ENCODE data around the gene PTPRD.

PTPRD gene

GRCh38 chr9:8802242-8802641, 1810.6 kb downstream of the PTPRD start:
- DNase-seq: no peak

DNA sequence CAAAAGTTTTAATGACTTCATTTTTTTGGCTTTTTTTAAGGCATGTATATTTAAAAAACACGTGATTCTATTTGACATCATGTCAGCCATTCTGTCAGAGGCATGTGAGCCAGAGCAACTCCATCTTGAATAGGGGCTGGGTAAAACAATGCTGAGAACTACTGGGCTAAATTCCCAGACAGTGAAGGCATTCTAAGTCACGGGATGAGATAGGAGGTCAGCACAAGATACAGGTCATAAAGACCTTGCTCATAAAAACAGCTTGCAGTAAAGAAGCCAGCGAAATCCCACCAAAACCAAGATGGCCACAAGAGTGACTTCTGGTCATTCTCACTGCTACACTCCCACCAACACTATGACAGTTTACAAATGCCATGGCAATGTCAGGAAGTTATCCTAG, 1812.6 kb downstream of the PTPRD start:
- DNase-seq: no peak

- no peak for DNase-seq
These were observed 1813.2 kb downstream of the PTPRD start for GRCh38 chr9:8799615-8800014.

- no peak for DNase-seq
These were observed 1813.6 kb downstream of the PTPRD start for GRCh38 chr9:8799206-8799605.

GRCh38 chr9:8784838-8785237, 1828.0 kb downstream of the PTPRD start:
- DNase-seq: no peak

GRCh38 chr9:8783941-8784340, 1828.9 kb downstream of the PTPRD start:
- no peak for DNase-seq

DNA sequence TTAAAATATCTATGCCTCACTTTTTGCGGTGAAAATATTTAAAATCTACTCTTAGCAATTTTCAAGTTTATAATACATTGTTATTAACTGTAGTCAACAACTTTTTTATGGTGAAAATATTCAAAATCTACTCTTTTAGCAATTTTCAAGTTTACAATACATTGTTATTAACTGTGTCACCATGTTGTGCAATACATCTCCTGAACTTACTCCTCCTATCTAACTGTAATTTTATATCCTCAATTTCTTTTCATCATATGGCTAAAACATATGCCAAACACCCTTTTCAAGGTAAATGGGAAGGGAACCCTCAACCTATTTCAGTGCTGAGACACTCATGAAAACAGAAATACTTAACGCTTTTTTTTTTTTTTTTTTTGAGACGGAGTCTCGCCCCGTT, 1830.6 kb downstream of the PTPRD start:
- no peak for DNase-seq

GRCh38 chr9:8781458-8781857, 1831.3 kb downstream of the PTPRD start:
- no peak for DNase-seq

DNA sequence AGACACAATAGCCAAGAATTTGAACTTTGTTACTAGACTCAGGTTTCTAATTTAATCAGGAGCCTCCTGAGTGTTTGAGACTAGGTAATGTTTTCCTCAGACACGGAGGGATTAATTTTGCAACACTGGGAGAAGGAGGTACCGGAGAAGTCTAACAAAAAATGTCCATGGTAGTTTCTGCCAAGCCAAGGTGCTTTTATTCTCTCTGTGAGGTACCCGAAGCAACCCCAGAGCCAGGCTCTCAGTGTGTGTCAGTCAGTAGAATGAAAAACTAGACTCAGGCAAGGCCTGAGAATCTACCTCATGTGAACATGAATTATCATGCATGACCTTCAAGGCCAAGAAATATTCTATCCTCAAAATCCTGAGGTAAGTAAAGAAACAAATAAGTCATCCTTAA, 1832.4 kb downstream of the PTPRD start:
- no peak for DNase-seq

- no peak for DNase-seq
These were observed 1833.3 kb downstream of the PTPRD start for GRCh38 chr9:8779478-8779877.

DNA sequence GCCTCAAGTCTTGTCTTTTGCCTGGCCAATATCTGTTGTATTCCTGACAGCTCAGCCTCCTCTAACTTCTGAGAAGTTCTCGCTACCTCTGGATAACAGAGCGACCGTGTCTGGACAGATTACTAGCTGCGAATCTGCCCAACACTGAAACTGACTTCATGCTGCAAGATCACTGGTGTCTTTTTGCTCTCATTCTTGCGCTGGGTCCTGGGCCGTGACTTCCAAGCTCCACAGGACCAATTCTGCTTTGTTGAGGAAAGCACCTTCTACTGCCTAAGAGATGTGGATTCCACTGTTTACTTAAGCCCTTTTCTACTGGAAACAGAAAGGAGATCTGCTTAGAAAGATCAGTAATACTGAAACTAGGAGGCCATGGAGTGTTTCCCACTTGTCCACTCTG, 1834.4 kb downstream of the PTPRD start:
- DNase-seq: no peak

- no peak for DNase-seq
These were observed 1840.5 kb downstream of the PTPRD start for GRCh38 chr9:8772302-8772701.

- no peak for DNase-seq
These were observed 1843.6 kb downstream of the PTPRD start for GRCh38 chr9:8769153-8769552.

GRCh38 chr9:8766096-8766495, 1846.7 kb downstream of the PTPRD start:
- DNase-seq: no peak

- DNase-seq: no peak
These were observed 1848.8 kb downstream of the PTPRD start for GRCh38 chr9:8764051-8764450.

DNA sequence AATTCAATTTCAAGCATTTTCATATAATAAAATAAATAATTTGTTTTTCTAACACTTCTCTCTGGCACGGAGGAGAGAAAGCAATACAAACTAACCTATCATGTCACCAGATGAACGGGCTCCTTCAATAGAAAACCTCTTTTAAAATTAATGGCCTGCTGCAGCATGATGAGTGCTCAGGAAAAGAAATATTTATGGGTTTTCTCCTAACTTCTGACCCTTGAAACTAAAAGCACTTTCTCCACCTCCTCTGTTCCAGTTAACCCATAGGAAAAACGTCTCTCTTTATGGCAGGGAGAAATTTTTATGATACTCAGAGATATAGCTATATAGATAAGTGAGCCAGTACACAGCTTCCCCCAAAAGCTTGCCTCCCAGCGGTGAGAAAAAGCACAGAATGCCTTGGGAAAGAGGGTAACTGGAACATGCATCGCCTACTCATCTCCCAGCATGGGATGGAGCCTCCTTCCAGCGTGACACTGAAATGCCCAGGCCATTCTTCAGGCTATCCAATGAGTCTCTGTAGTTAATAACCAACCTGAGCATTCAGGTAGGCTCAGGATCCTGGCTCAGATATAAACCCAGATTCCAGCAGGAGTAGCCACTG, 1850.2 kb downstream of the PTPRD start:
- no peak for DNase-seq

DNA sequence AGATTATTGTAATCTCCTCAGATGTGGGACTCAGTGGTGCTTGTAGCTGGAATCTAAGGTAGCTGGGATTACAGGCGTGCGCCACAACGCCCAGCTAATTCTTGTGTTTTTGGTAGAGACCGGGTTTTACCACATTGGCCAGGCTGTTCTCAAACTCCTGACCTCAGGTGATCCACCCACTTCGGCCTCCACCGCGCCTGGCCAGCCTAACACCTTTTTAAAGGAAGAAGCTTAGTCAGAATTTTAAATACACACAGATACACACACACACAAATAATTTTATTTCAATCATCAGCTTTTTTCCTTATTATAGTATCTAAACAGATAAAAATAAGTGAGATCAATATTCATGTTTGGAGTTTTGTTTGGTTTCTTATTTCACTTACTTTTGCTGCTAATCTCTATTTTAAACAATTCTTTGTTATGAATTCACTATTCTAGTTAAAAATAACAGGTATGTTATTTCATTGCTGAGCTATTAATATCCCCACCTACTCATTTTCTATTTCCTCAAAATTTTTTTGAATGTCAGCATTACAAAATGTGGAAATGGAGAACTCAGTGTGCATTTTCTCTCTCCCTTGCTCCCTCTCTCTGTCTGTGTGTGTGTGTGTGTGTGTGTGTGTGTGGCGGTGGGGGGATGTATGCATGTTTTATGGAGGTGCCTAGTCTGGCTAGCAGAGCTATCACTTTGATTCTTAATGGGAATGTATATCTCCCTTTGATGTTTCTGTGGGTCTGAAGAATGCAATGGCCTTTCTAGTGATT, 1852.6 kb downstream of the PTPRD start:
- no peak for DNase-seq

- no peak for DNase-seq
These were observed 1854.9 kb downstream of the PTPRD start for GRCh38 chr9:8757881-8758280.

DNA sequence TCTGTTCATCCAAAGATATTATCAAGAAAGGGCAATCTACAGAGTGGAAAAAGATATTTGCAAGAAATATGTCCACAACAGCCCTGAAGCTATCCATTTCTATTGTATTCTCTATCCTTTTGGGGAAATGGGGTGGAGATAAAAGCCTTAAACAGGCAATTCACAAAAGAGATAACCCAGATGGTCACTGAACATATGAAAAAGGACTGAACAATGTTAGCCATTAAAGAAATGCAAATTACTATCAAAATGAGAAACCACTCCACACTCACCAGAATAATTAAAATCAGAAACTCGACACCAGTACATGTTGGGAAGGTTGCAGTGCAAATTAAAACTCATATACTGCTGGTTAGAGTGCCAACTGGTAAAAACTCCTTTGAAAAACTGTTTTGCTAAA, 1858.1 kb downstream of the PTPRD start:
- DNase-seq: no peak

DNA sequence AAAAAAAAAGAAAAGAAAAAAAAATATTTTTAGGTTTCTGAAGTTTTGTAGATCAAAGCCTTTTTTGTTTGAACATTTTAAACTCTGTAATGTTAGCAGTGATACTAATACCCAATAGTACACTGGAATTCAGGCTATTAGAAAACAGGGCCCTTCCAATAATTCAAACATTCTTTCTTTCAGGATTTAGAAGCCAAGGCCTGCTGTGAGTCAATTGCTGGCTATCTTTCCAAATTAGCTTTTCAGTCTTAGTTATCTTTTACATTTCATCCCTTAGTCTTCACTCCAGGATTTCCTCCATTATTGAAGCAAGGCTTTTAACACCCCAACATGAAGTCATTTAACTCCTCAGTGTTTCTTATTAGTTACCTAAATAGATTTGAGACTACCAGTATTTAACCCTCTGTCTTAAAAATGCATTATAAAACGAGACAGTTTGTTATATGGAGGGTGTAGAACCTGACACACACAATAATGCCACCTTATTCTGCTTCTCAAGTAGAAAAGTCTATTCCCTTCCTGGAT, 1861.3 kb downstream of the PTPRD start:
- no peak for DNase-seq

GRCh38 chr9:8750639-8751051, 1862.2 kb downstream of the PTPRD start:
- DNase-seq: no peak

DNA sequence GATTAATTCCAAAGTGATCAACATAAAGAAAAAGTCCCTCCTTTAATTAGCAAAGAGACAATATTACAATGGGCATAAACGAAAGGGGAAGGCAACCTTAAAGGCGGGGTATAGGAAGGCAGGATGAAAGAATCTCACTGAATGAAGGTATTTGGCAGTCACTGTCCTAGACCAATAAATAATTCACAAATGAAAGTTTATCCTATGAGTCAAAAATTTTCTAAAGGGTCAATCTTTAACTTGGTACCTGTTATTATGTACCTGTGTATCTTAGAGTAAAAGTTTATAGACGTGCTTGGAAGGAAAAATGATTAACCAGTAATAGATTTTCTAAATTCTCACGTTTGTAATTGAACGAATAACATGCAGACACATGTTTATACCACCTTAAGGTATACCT, 1867.5 kb downstream of the PTPRD start:
- no peak for DNase-seq

- DNase-seq: no peak
These were observed 1873.9 kb downstream of the PTPRD start for GRCh38 chr9:8738945-8739344.

GRCh38 chr9:8736805-8737204, 1876.0 kb downstream of the PTPRD start:
- no peak for DNase-seq

GRCh38 chr9:8734760-8735159, 1878.0 kb downstream of the PTPRD start:
- DNase-seq: no peak

All from activated gamma-delta T cell (primary cell).